Hepatocyte (in vitro differentiated cells): ENCODE results near the gene PCDH7.

ENCODE experiments used
- EZH2phosphoT487 ChIP-seq: fragments of 200-600 bp; sonication (generic); IDR thresholded peaks from one replicate; pipeline ENCODE4 v1.6.1; 2018; ENCODE audit warnings: antibody characterized with exemption, mild to moderate bottlenecking, low read depth, moderate library complexity; ENCODE audit not compliant: unreplicated experiment, severe bottlenecking
- TF ChIP-seq, protein P1 (sequence below): fragments of 200-600 bp; sonication (generic); IDR thresholded peaks from 2 replicates; pipeline ENCODE4 v1.5.1; 2016; ENCODE audit warnings: antibody characterized with exemption, mild to moderate bottlenecking; ENCODE audit not compliant: poor library complexity

DNA sequence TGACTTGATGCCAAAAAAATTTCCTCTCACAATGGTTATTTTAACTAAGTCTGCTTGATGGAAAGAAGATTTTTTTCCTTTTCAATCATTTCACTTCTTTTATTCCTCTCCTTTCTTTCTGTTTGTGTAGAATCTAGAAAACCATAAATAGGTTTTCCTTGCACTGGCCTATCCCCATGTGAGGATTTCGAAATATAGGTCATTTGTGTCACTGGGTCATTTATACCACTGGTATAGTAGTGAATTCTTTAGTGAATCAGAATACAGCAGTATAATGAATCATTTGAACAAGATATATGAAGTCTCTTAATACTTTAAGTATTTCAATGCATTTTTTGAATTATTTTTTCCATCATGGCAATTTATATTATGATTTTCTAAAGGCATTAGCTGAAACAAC lies 26.6 kb downstream of the PCDH7 start:
- no peak for TF ChIP-seq EZH2phosphoT487
- TF ChIP-seq, protein P1, sequence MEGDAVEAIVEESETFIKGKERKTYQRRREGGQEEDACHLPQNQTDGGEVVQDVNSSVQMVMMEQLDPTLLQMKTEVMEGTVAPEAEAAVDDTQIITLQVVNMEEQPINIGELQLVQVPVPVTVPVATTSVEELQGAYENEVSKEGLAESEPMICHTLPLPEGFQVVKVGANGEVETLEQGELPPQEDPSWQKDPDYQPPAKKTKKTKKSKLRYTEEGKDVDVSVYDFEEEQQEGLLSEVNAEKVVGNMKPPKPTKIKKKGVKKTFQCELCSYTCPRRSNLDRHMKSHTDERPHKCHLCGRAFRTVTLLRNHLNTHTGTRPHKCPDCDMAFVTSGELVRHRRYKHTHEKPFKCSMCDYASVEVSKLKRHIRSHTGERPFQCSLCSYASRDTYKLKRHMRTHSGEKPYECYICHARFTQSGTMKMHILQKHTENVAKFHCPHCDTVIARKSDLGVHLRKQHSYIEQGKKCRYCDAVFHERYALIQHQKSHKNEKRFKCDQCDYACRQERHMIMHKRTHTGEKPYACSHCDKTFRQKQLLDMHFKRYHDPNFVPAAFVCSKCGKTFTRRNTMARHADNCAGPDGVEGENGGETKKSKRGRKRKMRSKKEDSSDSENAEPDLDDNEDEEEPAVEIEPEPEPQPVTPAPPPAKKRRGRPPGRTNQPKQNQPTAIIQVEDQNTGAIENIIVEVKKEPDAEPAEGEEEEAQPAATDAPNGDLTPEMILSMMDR: no peak
